HG03066 (cell line): Measurements from ENCODE around the gene TBX6.
A peak's percentile ranks its signal among the peaks of the same experiment; 100 is the strongest.

Experiments
- ATAC-seq: cut with Tn5 transposase; IDR thresholded peaks from one replicate; pipeline ENCODE4 v1.9.1; 2021; ENCODE audit warnings: low read depth; ENCODE audit not compliant: unreplicated experiment

TBX6 gene

DNA sequence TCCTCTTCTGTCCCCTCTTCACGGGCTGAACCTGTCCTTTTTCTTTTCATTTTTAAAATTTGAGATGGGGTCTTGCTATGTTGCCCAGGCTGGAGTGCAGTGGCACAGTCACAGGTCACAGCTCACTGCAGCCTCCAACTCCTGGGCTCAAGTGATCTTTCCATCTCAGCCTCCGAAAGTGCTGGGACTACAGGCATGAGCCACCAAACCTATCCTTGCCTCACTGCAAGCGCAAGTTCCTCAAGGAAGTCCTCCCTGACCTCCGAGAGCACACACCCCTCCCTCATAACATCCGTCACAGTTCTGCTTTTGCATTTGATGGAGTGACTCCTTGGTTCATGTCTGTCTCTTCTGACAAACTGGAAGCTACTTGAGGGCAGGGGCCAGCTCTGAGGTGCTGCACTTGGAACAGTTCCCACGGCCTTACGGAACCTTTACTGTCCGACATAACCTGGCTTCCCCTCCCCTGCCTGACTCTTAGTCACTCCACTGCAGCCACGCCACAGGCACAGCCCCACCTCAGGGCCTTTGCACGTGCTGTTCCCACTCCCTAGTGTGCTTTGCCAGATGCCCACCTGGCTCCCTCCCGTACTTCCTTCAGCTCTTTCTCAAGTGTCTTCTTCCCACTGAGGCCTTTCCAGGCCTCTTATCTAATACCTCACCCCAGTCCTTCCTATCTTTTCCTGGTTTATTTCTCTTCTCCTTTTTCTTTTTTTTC is 4.4 kb downstream of the TBX6 start:
- no peak for ATAC-seq

DNA sequence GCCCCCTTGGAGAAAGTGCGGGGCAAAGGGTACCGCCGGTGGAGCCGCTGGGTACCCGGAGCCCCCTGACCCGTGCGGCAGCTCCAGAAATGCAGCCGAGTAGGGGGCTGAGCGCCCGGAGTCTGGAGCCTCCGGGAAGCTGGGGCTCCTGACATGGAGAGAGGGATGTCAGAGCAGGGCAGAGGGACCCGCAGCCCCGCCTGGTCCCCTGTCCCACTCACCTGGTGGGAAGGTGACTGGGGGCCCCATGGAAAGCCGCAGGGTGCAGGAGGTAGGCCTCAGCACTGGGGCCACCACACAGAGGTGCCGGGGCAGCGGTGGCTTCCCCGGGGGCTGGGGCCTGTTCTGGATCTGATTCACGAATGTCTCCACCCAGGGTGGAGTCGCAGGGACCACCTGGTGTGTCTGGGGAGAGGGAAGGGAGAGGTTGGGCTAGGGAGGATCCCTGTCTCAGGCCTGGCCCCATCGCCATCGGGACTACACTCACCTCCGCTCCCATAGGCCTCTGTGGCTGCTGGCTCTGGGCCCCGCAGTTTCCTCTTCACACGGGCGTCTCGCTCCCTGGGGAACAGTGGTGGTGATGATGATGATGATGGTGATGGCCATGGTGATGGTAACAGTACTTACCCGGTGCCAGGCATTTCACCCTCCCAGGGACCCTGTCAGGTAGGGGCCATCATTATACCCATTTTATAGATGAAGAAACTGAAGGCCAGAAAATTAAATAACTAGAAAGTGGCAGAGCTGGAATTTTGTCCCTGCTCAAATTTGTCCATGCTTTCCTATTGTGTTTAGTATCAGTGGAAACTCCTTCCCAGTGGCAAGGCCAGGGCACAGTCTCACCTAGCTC is 5.2 kb downstream of the TBX6 start:
- ATAC-seq = no peak

DNA sequence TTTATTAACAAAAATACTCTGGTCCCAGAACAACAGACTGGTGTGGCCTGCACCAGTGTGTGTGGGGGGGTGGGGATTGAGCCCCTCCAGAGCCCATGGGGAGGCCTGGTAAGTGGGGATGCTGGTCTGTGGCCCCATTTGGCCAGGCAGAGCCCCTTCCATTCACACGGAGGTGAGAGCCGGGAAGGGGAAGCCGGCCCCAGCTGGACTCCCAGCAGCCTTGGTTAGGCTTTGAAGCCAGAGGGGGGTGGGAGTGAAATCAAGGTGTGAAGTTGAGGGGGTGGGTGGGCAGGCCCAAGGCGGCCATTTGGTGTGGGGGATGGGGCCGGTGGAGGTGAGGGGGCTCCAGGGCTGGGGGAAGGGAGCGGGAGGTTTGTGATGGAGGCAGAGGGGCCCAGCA is 5.9 kb downstream of the TBX6 start:
- ATAC-seq = no peak

DNA sequence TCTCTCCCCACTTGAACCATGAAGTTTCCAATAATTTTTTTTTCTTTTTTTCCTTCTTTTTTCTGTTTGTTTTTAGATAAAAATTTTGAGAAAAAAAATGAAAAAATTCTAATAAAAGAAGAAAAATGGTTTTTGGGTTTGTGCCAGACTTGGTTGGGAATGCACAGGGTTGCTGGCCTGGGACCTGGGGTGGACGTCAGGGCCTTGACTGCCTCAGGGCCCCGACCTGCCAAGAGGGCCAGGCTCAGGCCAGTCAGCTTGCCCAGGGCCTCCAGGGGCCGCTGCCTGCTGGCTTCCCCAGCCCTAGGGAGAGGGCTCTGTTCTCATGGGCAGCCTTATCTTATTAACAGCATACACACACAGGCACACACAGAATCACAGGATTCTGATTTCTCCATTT is 6.5 kb downstream of the TBX6 start:
- ATAC-seq = no peak

DNA sequence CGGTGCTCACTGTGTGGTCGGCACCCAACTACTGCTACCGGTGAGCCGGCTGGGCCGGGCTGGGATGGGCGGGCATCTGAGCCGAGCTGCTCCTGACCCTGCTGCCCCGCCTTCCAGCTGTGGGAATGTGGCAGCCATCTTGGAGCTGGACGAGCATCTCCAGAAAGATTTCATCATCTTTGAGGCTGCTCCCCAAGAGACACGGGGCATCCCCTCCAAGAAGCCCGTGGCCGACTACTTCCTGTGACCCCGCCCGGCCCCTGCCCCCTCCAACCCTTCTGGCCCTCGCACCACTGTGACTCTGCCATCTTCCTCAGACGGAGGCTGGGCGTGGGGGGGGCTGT is 6.9 kb downstream of the TBX6 start:
- ATAC-seq = no peak

DNA sequence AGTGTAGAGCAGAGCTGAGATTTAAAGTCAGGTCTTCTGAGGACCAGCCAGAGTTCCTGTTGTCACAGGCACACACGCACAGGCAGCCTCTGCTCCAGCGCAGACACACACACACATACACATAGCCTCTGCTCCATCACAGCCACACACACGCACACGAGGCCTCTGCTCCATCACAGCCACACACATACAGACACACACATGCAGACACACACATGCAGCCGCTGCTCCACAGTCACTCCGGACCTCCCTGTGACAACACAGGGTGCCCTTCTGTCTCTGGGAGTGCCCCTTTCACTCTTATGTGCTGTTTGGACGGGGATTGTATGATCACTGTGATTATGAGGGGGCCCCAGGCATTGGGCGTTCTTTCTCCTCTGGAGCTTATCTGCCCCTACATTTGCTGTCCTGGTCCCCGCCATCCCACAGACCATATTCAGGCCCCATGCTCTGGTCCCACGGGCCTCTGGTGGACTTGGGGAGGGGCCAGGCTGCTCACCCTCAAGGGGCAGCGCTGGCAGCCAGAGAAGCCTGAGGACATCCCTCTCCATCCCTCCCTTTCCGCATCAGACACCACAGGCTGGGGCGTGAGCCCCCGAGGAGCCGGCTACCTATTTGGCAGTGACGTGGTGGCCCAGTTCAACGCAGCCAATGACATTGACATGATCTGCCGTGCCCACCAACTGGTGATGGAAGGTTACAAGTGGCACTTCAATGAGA is 7.5 kb downstream of the TBX6 start:
- ATAC-seq = no peak

DNA sequence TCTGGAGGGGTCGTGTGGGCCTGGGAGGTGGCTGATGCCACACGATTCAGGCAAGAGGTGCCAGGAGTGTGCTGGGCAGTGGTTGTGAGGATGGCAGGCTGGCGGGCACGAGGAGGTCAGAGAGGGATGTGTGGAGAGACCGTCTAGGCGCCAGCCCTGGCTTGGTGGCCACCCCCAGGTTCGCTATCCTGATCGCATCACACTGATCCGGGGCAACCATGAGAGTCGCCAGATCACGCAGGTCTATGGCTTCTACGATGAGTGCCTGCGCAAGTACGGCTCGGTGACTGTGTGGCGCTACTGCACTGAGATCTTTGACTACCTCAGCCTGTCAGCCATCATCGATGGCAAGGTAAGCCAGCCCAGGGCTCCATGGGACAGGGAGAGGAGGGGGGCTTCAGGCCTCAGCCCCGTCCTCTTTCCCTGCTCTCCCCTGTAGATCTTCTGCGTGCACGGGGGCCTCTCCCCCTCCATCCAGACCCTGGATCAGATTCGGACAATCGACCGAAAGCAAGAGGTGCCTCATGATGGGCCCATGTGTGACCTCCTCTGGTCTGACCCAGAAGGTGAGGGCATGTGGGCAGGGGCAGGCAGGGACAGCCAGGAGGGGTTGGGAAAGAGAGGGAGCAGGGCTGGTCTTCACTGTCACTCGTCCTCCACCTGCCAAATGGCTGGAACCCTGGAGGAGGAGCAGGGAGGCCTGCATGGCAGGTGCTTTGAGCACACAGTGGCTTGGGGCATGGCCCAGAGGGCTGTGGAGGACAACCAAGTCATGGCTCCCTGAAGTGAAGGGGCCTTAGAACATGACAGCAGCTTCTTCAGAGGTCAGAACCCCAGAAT is 8.3 kb downstream of the TBX6 start:
- no peak for ATAC-seq

DNA sequence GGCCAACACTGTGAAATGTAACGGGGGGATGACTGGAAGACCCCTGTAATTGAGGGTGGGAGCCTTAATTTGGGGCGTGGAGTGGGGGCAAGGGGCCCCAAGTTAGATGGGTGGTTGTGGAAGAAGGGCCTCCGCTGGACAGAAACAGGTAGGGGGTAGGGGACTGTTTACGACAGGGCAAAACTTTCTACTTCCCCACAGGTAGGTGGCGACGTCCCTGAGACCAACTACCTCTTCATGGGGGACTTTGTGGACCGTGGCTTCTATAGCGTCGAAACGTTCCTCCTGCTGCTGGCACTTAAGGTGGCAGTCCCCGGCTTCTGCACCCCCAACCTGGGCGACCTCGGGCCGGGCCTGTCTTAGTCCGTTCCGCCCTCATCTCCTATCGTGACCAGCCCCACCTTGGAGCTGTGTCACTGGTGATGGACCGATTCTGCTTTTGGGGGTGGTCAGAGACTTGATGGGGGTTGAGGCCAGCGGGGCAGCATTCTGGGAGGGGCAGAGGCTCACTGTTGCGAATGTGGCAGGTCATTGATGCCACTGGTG is 9.1 kb downstream of the TBX6 start:
- no peak for ATAC-seq

DNA sequence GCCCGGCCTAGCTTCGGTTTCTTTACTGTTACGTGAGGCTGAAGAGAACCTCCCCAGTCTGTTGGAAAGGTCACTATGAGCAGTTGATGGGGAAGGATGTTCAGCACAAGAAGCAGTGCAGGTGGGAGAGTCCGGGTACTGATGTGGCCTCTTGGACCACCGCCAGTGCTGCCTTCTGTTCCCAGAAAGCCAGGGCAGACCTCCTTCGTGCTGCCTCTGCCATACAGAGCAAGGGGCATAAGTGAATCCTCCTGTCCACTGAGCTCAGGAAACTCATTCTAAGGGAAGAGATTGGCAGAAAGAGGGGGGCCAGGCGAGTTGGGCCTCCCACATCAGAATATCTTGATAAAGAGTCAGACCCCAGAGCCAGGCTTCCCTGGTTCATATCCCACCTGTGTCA is 12.2 kb downstream of the TBX6 start:
- no peak for ATAC-seq

DNA sequence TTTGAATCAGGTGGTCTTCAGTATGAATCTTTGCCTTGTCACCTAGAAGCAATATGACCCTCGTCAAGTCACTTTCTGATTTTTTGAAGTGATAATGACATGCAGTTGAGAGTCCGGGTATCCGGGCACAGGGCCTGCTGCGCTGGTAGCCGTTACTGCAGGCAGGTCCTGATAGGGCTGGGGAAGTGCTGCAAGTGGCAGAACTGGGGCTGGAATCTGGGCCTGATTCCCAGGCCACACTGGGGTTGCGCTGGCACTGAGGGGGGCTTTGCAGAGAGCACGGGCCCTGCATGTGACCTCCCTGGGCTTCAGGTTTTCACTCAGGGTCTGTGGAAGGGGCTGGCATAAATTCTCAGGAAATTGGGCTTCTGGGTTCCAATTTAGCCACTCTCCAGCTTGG is 13.0 kb downstream of the TBX6 start:
- no peak for ATAC-seq

DNA sequence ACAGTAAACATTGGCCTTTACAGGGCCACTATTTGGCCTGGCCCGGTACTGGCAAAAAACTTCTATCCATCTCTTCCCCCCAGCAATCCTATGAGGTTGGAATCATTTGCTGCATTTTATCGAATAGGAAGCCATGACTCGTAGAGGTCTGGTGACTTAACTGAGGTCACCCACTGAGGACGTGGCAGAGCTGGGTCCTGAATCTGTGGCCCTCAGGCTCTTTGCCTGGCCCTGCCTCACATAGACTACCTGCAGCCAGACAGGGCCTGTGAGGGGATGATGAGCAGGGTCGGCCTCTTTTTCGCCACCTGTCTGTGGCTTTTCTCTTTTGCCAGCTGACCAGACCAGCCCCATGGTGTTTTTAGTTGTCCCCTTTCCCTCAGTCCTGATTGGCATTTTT is 14.1 kb downstream of the TBX6 start:
- no peak for ATAC-seq

DNA sequence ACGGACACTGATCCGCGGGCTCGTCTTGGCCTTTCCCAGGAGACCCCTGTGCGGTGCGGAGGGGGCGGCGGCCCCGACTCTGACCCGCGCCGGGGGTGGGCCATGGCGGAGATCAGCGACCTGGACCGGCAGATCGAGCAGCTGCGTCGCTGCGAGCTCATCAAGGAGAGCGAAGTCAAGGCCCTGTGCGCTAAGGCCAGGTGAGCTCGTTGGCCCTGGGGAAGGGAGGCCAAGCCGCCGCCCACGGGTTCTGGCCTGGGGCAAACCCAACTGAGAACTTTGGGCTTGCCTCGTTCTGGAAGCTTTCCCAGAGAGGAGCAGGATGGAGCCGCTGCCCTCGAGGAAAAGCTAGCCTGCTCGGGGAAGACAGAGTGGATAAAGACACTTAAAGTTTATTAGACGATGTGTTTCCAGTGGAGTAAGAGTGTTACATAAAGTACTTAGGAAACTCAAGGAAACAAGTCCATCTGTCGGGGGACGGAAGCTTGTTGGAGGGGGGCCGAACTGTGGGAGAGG is 15.4 kb downstream of the TBX6 start:
- peak; percentile 29 for ATAC-seq

DNA sequence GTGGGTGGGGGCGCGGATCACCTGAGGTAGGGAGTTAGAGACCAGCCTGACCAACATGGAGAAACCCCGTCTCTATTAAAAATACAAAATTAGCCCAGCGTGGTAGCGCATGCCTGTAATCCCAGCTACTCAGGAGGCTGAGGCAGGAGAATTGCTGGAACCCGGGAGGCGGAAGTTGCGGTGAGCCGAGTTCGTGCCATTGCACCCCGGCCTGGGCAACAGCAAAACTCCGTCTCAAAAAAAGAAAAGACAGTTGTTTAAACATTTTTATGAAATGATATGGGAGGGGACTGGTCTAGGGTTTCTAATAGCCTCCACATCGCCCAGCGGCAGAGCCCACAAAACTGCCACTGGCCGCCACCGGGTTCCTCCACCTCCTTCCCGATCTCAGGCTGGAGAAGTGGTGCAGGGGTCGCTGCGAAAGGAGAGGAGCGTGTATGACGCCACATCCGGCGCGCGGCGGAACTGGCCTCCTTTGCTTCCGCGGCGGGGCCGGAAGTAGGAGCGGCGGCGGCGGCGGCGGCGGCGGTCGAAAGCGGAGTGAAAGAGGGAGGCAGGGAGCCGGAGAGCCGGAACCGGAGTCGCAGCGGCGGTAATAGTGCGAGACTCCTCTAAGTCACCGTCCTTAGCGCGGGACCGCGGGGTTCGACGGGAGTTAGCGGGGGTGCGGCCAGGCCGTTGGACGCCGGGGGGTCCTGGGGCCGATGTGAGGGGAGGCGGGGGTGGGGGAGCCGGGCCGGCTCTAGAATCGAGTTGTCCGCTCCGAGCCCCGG is 16.0 kb downstream of the TBX6 start, which contains the start of gene PPP4C:
Gene PPP4C (plus strand): TSS at position 492 of the 773 bp plus-strand sequence. CDS start 384 bp downstream, outside the sequence.
- peak; percentile 79 for ATAC-seq

DNA sequence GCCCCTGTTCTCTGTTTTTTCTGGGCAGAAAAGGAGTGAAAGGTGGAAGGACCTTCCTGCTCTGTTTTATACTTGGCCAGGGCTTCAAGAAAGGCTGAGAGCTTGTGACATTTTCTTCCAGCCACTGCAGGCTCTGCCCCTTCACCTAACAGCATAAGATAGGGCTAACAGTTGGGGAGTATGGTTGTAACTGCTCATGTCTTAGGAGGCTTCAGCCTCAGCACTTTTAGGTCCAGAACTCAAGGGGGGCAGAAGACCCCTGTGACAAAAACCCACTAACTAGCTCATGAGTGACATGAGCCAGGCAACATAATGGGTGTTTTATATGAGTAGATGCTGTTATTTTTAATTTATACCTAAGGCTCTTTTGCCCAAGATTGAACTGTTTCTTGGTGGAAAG is 21.2 kb downstream of the TBX6 start:
- ATAC-seq = no peak

DNA sequence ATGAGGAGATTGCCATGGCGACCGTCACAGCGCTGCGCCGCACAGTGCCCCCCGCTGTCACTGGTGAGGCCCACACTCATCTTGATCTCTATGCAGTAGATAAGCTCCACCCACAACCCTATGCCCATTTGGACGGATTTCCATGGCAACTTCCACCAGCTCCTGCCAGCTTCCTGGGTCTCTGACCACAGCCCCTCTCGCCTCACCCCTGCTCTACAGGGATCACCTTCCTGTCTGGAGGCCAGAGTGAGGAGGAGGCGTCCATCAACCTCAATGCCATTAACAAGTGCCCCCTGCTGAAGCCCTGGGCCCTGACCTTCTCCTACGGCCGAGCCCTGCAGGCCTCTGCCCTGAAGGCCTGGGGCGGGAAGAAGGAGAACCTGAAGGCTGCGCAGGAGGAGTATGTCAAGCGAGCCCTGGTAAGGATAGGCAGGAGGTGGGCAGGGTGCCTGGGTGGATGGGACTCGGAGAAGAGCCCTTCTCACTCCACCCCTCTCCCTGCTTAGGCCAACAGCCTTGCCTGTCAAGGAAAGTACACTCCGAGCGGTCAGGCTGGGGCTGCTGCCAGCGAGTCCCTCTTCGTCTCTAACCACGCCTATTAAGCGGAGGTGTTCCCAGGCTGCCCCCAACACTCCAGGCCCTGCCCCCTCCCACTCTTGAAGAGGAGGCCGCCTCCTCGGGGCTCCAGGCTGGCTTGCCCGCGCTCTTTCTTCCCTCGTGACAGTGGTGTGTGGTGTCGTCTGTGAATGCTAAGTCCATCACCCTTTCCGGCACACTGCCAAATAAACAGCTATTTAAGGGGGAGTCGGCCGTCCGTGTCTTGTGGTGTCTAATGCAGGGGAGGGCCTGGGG is 21.9 kb downstream of the TBX6 start:
- ATAC-seq = no peak

DNA sequence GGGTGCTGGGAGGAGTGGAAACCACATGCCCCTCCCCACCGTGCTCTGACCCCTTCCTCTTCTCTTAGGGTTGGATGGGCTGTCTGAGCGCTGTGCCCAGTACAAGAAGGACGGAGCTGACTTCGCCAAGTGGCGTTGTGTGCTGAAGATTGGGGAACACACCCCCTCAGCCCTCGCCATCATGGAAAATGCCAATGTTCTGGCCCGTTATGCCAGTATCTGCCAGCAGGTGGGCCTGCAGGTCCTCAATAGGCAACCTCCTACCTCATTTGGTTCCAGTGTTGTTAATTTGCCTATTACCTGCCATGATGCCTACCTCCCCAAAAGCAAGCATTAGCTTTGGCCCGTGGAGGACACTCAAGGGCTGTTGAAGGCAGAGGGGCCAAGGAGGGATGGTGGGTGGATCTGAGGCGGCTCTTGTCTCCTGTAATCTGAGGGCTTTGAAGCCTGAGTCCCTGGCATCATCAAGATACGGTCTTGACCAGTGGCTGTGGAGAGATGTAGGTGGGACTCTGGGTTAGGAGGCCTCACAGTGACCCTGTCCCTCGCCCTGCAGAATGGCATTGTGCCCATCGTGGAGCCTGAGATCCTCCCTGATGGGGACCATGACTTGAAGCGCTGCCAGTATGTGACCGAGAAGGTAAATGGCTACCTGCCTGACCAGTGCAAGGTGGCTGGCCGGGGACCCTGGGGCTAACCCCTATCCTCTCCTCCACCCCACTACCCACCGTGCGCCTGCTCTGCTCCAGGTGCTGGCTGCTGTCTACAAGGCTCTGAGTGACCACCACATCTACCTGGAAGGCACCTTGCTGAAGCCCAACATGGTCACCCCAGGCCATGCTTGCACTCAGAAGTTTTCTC is 22.7 kb downstream of the TBX6 start:
- no peak for ATAC-seq

DNA sequence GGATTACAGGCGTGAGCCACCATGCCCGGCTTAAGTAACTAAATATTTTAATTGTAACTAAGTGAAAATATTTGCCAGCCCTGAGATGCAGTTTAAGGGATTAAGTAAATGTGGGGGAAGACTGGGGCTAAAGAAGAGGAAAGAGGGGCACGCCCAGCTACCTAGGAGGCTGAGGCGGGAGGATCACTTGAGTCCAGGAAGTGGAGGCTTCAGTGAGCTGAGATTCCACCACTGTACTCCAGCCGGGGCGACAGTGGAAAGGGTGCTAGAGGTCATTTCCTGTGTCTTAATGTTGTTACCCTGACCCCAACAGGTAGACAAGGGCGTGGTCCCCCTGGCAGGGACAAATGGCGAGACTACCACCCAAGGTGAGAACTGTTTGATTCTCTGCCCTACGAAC is 23.4 kb downstream of the TBX6 start:
- no peak for ATAC-seq

DNA sequence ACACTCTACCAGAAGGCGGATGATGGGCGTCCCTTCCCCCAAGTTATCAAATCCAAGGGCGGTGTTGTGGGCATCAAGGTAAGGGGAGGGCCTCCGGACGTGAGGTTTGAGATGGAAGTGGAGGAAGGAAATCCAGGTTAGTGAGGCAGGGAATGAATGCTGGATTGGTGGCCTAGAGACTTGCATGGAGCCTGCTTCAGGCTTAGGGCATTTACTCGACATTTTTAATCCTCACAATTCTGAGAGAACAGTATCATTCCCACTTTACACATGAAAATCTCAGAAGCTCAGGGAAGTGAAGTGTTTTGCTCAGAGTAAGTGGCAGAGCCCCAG is 24.2 kb downstream of the TBX6 start:
- no peak for ATAC-seq
